ENCODE measurements around the gene ZBP1.

ZBP1 gene

DNA sequence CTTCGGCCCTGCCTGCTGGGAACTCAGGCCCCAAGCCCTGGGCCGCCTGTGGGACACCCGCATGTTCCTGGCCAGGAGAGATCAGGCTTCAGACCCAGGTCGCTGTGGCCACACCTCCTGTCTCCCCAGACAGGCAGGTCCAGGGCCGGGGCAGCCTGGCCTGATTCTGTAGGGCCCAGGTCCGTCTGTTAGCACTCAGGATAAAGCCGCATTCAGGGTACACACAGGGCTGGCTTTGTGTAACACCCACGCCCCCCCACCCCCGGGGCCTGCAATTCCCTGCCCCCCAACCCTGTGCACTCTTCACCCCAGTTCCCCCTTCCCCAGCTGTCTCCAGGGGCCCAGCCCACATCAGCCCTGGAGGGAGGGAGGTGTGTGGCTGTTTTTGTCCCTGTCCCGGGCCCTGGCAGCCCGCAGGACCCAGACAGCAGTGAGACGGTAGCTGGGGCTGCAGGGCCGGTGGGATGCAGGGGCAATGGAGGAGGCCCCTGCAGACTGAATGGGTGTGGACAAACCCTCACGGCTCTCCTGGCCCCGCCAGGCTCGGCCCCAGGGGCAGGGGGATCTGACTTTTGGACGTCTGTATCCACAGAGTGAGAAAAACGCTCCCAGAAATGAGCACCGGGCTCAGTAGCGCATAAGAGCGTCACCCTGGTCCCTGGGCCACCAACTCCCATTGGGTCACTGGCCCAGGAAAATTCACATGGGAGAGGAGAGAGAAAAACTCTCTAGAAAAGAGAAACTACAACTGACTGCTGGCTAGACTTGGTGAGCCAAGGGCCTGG lies 42.4 kb upstream of the ZBP1 start:
- H3K4me1 Mint-ChIP-seq, result peaks cover 8% of the 10 kb centered on the region
- DNase-seq (ENCODE audit: low spot score in 2 of 2) (no peak), ATAC-seq (replicated peaks; ENCODE audit: extremely low read depth, poor library complexity, severe bottlenecking) (no peak)
- no peak overlapping the region for H3K27ac Mint-ChIP-seq (ENCODE audit: low read depth)
- no peak overlapping the region for H3K4me3 Mint-ChIP-seq
- H3K36me3 Mint-ChIP-seq (ENCODE audit: insufficient read depth), result no peaks in the 10 kb centered on the region
- no peaks in the 10 kb centered on the region for H3K9me3 Mint-ChIP-seq
- no peaks in the 10 kb centered on the region for H3K27me3 Mint-ChIP-seq

- DNase-seq (ENCODE audit: low spot score in 2 of 2), result no peak
- H3K36me3 Mint-ChIP-seq (ENCODE audit: insufficient read depth), result no peaks in the 10 kb centered on the region
- H3K27me3 Mint-ChIP-seq, result no peaks in the 10 kb centered on the region
- H3K4me3 Mint-ChIP-seq, result no peak overlapping the region
- H3K9me3 Mint-ChIP-seq, result no peaks in the 10 kb centered on the region
- no peak for ATAC-seq (replicated peaks; ENCODE audit: extremely low read depth, poor library complexity, severe bottlenecking)
- no peak overlapping the region for H3K27ac Mint-ChIP-seq (ENCODE audit: low read depth)
- H3K4me1 Mint-ChIP-seq, result peaks cover 8% of the 10 kb centered on the region
These were observed 41.7 kb upstream of the ZBP1 start for GRCh38 chr20:57661746-57662455.

DNA sequence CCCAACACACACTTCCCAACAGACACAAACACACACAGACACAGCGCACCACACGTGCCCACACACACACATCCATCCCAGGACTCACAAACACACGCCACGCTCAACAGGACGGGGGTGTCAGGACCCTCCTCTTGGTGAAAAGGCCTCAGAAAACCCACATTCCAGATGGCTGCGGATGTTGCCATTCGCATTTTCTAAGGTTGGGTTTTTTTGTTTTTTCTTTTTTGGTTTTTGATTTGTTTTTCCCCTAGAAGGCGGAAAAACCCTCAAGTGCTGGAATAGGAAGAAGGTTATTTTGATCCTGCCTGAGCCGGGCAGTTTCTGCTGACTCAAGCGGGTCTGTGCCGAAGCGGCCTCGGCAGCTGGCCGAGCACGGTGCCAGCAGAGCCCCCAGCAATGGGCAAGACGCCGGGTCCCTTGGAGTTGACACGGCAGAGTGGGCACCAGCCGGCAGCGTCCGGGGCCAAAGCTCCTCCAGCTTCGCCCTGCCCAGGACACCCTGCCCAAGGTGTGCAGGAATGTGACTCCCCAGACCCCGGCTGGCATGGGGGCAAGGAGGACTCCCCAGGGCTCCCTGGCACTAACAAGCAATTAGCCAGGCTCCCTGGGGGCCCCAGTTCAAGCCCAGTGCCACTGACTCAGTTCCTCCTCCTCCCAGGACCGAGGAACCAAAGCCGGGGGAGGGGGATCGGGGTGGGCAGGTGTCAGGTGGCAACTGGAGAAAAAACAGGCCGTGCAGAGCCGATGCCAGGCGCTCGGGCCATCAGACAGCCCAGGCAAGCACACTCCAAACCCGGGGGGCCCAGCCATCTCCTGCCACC lies 40.9 kb upstream of the ZBP1 start:
- Mint-ChIP-seq H3K27me3 (no peaks in the 10 kb centered on the region), H3K27ac (ENCODE audit: low read depth) (no peak overlapping the region), H3K4me1 (peaks cover 8% of the 10 kb centered on the region), H3K36me3 (ENCODE audit: insufficient read depth) (no peaks in the 10 kb centered on the region), H3K4me3 (no peak overlapping the region), H3K9me3 (no peaks in the 10 kb centered on the region)
- no peak for ATAC-seq (replicated peaks; ENCODE audit: extremely low read depth, poor library complexity, severe bottlenecking)
- DNase-seq (ENCODE audit: low spot score in 2 of 2), result no peak

GRCh38 chr20:57660181-57660921 lies 40.1 kb upstream of the ZBP1 start:
- no peak overlapping the region for H3K4me3 Mint-ChIP-seq
- no peak for DNase-seq (ENCODE audit: low spot score in 2 of 2)
- H3K9me3 Mint-ChIP-seq, result no peaks in the 10 kb centered on the region
- no peak overlapping the region for H3K27ac Mint-ChIP-seq (ENCODE audit: low read depth)
- H3K36me3 Mint-ChIP-seq (ENCODE audit: insufficient read depth), result no peaks in the 10 kb centered on the region
- no peaks in the 10 kb centered on the region for H3K27me3 Mint-ChIP-seq
- H3K4me1 Mint-ChIP-seq, result peaks cover 8% of the 10 kb centered on the region
- ATAC-seq (replicated peaks; ENCODE audit: extremely low read depth, poor library complexity, severe bottlenecking), result no peak

GRCh38 chr20:57659517-57660180 lies 39.4 kb upstream of the ZBP1 start:
- Mint-ChIP-seq H3K27me3 (no peaks in the 10 kb centered on the region), H3K27ac (ENCODE audit: low read depth) (no peak overlapping the region), H3K4me1 (peaks cover 14% of the 10 kb centered on the region), H3K4me3 (no peak overlapping the region), H3K36me3 (ENCODE audit: insufficient read depth) (peaks cover 1% of the 10 kb centered on the region), H3K9me3 (no peaks in the 10 kb centered on the region)
- no peak for DNase-seq (ENCODE audit: low spot score in 2 of 2)
- ATAC-seq (replicated peaks; ENCODE audit: extremely low read depth, poor library complexity, severe bottlenecking), result no peak

- Mint-ChIP-seq H3K27me3 (no peaks in the 10 kb centered on the region), H3K9me3 (no peaks in the 10 kb centered on the region), H3K36me3 (ENCODE audit: insufficient read depth) (peaks cover 1% of the 10 kb centered on the region), H3K4me3 (no peak overlapping the region), H3K4me1 (peaks cover 20% of the 10 kb centered on the region), H3K27ac (ENCODE audit: low read depth) (no peak overlapping the region)
- DNase-seq (ENCODE audit: low spot score in 2 of 2) (no peak), ATAC-seq (replicated peaks; ENCODE audit: extremely low read depth, poor library complexity, severe bottlenecking) (no peak)
These were observed 38.7 kb upstream of the ZBP1 start for GRCh38 chr20:57658833-57659516.

GRCh38 chr20:57658447-57658832 lies 38.2 kb upstream of the ZBP1 start:
- peaks cover 20% of the 10 kb centered on the region for H3K4me1 Mint-ChIP-seq

DNA sequence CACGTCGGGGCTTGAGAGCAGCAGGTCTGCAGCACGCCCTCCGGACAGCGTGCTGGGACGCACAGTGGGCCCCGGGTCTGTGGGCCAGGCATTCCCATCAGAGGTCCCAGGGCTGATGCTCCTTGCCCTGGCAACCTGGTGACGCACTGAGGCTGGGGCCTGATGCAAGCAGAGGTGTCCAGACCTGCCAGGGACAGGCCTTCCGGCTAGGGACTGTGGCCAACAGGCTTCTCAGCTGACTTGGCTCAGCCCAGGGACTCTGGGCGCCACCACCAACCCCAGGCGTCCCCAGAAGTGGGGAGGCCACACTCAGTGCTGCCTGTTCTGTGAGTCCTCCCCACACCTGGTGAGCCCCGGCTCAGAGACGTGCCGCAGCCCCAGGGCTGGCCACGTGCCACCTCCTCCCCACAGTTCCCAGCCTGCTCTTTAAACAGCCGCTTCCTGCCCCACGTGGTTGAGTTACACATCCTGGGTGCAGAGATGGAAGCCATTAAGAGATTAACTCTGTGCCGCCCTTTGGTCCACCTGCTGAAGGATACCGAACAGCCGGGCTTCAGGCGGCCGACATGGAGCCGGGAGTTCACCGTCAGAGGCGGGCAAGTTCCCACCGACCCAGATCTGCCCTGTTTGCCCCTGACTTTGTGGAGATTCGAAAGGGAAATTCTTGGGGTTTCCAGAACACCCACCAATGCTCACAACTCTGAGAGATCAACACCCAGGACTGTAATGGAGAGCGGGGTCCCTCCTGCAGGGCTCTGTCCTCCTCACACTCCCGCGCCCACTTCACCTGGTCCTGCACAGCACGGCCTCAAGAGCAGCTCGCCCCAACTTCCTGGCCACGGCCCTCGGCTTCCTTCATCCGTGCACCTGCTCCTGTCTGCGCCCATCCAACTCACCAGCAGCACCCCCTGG lies 37.6 kb upstream of the ZBP1 start:
- peak in 1 of 2 donors; percentile 48 for DNase-seq (ENCODE audit: low spot score in 2 of 2)
- peak overlapping the region; percentile 18 for H3K4me3 Mint-ChIP-seq
- peak overlapping the region; percentile 85 for H3K27ac Mint-ChIP-seq (ENCODE audit: low read depth)

More at GRCh38 chr20:57658447-57658832, 38.2 kb upstream of the ZBP1 start:
- ATAC-seq (replicated peaks; ENCODE audit: extremely low read depth, poor library complexity, severe bottlenecking) (no peak), DNase-seq (ENCODE audit: low spot score in 2 of 2) (no peak)
- Mint-ChIP-seq H3K4me3 (peak overlapping the region; percentile 18), H3K27ac (ENCODE audit: low read depth) (peak overlapping the region; percentile 85), H3K27me3 (no peaks in the 10 kb centered on the region), H3K36me3 (ENCODE audit: insufficient read depth) (peaks cover 1% of the 10 kb centered on the region), H3K9me3 (no peaks in the 10 kb centered on the region)

DNA sequence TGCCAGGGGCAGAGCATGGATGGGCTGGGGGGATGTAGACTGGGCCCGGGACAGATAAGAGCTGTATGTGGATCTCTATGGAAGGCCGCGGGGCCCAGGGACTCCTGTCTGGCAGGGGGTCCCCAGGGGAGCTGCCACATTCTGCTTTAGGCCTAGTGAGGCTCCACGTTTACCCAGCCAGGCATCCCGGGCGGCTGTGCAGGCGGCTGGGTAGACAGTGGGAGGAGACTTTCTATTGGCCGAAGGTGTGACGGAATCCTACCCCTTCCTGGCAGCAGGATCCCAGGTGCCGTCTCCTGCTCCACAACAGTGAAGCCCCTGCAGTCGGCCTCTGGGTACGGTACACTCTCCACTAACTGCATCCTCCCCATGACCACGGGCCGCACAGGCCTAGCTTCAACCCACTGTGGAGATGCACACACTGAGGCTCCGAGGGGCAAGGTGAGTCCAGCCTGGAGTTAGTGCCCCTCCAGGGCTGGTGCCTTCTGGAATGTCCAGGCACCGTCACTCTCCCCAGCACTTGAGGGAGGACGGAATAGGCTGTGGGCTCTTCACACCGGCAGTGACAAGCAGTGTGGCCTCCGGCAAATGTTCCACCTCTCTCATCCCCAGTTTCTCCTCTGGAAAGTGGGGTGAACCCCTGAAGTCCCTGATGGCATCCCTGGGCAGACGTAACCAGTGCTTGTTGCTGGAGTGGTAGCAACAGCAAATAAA lies 36.8 kb upstream of the ZBP1 start:
- peak in 1 of 2 donors; percentile 11 for DNase-seq (ENCODE audit: low spot score in 2 of 2)
- ATAC-seq (replicated peaks; ENCODE audit: extremely low read depth, poor library complexity, severe bottlenecking), result no peak
- Mint-ChIP-seq H3K36me3 (ENCODE audit: insufficient read depth) (peaks cover 1% of the 10 kb centered on the region), H3K9me3 (no peaks in the 10 kb centered on the region), H3K27me3 (no peaks in the 10 kb centered on the region), H3K27ac (ENCODE audit: low read depth) (no peak overlapping the region), H3K4me1 (peaks cover 20% of the 10 kb centered on the region), H3K4me3 (no peak overlapping the region)

More for the DNA sequence above, 37.6 kb upstream of the ZBP1 start:
- no peaks in the 10 kb centered on the region for H3K9me3 Mint-ChIP-seq
- peaks cover 1% of the 10 kb centered on the region for H3K36me3 Mint-ChIP-seq (ENCODE audit: insufficient read depth)
- H3K4me1 Mint-ChIP-seq, result peaks cover 20% of the 10 kb centered on the region
- H3K27me3 Mint-ChIP-seq, result no peaks in the 10 kb centered on the region
- ATAC-seq (replicated peaks; ENCODE audit: extremely low read depth, poor library complexity, severe bottlenecking), result peak; percentile 86

GRCh38 chr20:57656252-57656820 lies 36.1 kb upstream of the ZBP1 start:
- Mint-ChIP-seq H3K4me3 (no peak overlapping the region), H3K27me3 (no peaks in the 10 kb centered on the region), H3K9me3 (no peaks in the 10 kb centered on the region), H3K4me1 (peaks cover 20% of the 10 kb centered on the region), H3K27ac (ENCODE audit: low read depth) (no peak overlapping the region), H3K36me3 (ENCODE audit: insufficient read depth) (peaks cover 1% of the 10 kb centered on the region)
- DNase-seq (ENCODE audit: low spot score in 2 of 2) (no peak), ATAC-seq (replicated peaks; ENCODE audit: extremely low read depth, poor library complexity, severe bottlenecking) (no peak)
